Endothelial cell (in vitro differentiated cells): ENCODE measurements around the gene SENP6. TPM values are rescaled to one million over a fixed set of nuclear protein-coding genes. Genes with fewer than 3 reads are reported as not detected.
A peak's percentile ranks its signal among the peaks of the same experiment; 100 is the strongest.
"Not testable (repeated sequence)": the region's sequence is repeated elsewhere in the genome, so short reads cannot be mapped to it uniquely, and the experiment has no call there.

ENCODE experiments used
- DNase-seq: peaks from one replicate; pipeline ENCODE4 v3.0.0; 2021; ENCODE audit warnings: low spot score
- H3K27ac Mint-ChIP-seq: one replicate; pipeline ENCODE4 v1.8.0; 2021; ENCODE audit warnings: mixed read lengths, inconsistent platforms; ENCODE audit not compliant: unreplicated experiment
- H3K27me3 Mint-ChIP-seq: one replicate; pipeline ENCODE4 v1.8.0; 2021; ENCODE audit warnings: mild to moderate bottlenecking, moderate library complexity, mixed read lengths, inconsistent platforms; ENCODE audit not compliant: unreplicated experiment
- H3K36me3 Mint-ChIP-seq: one replicate; pipeline ENCODE4 v1.8.0; 2021; ENCODE audit warnings: mild to moderate bottlenecking, low read depth, mixed read lengths, inconsistent platforms; ENCODE audit not compliant: unreplicated experiment
- H3K4me1 Mint-ChIP-seq: one replicate; pipeline ENCODE4 v1.8.0; 2021; ENCODE audit warnings: mild to moderate bottlenecking, mixed read lengths, inconsistent platforms; ENCODE audit not compliant: unreplicated experiment
- H3K4me3 Mint-ChIP-seq: one replicate; pipeline ENCODE4 v1.8.0; 2021; ENCODE audit warnings: mild to moderate bottlenecking, mixed read lengths, inconsistent platforms; ENCODE audit not compliant: unreplicated experiment
- H3K9me3 Mint-ChIP-seq: one replicate; pipeline ENCODE4 v1.8.0; 2021; ENCODE audit warnings: mixed read lengths, inconsistent platforms; ENCODE audit not compliant: unreplicated experiment
- total RNA-seq: library from RNA; stranded (reverse); fragmentation: NEBNext Ultra II Directional; extraction: Animal tissue kit (Norgen Biotek cat#: 25700); gene quantifications from one replicate; pipeline ENCODE4 v1.2.1, GENCODE V29; 2021; ENCODE audit not compliant: unreplicated experiment
- TF ChIP-seq, protein P1 (sequence below): fragments of 200-600 bp; sonication (generic); IDR thresholded peaks from one replicate; pipeline ENCODE4 v1.5.0; 2021; ENCODE audit warnings: antibody characterized with exemption; ENCODE audit not compliant: unreplicated experiment

Gene SENP6
- total RNA-seq, 1 donor from 2014 or later, result 135 TPM

DNA sequence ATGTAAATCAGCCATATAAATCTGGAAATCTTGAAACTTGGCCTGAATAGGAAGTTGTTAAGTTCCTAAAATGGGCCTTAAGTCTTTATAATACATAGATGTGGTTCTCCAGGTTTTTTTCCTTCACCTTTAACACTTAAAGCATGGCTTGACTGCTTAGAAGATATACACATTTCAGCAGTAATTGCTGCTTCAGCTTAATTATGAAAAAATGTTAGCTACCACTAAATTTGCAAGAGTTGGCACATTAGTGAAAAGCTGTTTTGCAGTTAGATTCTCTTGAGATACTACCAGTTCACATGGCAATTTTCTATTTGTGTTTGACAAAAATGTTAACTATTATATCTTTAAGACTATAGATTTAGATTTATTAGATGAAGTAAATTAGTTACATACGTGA is 74.7 kb downstream of the SENP6 start:
- H3K4me3 Mint-ChIP-seq, result no peak overlapping the region
- peaks cover 3% of the 10 kb centered on the region for H3K27me3 Mint-ChIP-seq
- H3K4me1 Mint-ChIP-seq, result peaks cover 10% of the 10 kb centered on the region
- H3K9me3 Mint-ChIP-seq, result no peaks in the 10 kb centered on the region
- DNase-seq, result no peak
- no peak overlapping the region for H3K27ac Mint-ChIP-seq
- TF ChIP-seq, protein P1, sequence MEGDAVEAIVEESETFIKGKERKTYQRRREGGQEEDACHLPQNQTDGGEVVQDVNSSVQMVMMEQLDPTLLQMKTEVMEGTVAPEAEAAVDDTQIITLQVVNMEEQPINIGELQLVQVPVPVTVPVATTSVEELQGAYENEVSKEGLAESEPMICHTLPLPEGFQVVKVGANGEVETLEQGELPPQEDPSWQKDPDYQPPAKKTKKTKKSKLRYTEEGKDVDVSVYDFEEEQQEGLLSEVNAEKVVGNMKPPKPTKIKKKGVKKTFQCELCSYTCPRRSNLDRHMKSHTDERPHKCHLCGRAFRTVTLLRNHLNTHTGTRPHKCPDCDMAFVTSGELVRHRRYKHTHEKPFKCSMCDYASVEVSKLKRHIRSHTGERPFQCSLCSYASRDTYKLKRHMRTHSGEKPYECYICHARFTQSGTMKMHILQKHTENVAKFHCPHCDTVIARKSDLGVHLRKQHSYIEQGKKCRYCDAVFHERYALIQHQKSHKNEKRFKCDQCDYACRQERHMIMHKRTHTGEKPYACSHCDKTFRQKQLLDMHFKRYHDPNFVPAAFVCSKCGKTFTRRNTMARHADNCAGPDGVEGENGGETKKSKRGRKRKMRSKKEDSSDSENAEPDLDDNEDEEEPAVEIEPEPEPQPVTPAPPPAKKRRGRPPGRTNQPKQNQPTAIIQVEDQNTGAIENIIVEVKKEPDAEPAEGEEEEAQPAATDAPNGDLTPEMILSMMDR, result no peak
- peaks cover 40% of the 10 kb centered on the region for H3K36me3 Mint-ChIP-seq

DNA sequence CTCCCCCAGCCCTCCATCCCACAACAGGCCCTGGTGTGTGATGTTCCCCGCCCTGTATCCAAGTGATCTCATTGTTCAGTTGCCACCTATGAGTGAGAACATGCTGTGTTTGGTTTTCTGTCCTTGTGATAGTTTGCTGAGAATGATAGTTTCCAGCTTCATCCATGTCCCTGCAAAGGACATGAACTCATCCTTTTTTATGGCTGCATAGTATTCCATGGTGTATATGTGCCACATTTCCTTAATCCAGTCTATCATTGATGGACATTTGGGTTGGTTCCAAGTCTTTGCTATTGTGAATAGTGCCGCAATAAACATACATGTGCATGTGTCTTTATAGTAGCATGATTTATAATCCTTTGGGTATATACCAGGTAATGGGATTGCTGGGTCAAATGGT is 80.9 kb downstream of the SENP6 start:
- H3K9me3 Mint-ChIP-seq, H3K4me3 Mint-ChIP-seq, H3K27me3 Mint-ChIP-seq, DNase-seq, H3K27ac Mint-ChIP-seq: not testable (repeated sequence)
- Mint-ChIP-seq H3K36me3 (peaks cover 95% of the 10 kb centered on the region), H3K4me1 (peaks cover 29% of the 10 kb centered on the region)

DNA sequence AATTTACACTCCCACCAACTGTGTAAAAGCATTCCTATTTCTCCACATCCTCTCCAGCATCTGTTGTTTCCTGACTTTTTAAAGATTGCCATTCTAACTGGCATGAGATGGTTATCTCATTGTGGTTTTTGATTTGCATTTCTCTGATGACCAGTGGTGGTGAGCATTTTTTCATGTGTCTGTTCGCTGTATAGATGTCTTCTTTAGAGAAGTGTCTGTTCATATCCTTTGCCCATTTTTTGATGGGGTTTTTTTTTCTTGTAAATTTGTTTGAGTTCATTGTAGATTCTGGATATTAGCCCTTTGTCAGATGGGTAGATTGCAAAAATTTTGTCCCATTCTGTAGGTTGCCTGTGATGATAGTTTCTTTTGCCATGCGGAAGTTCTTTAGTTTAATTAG is 81.3 kb downstream of the SENP6 start:
- Mint-ChIP-seq H3K4me3 (peak overlapping the region; percentile 80), H3K4me1 (peaks cover 29% of the 10 kb centered on the region), H3K36me3 (peaks cover 92% of the 10 kb centered on the region)
- DNase-seq, H3K27me3 Mint-ChIP-seq, H3K9me3 Mint-ChIP-seq, H3K27ac Mint-ChIP-seq: not testable (repeated sequence)

DNA sequence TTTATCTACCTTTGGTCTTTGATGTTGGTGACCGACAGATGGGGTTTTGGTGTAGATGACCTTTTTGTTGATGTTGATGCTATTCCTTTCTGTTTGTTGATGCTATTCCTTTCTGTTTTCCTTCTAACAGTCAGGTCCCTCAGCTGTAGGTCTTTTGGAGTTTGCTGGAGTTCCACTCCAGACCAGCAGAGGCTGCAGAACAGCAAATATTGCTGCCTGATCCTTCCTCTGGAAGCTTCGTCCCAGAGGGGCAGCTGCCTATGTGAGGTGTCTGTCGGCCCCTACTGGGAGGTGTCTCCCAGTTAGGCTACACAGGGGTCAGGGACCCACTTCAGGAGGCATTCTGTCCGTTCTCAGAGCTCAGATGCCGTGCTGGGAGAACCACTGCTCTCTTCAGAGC is 85.9 kb downstream of the SENP6 start:
- not testable (repeated sequence) for DNase-seq, H3K27me3 Mint-ChIP-seq, H3K9me3 Mint-ChIP-seq, H3K27ac Mint-ChIP-seq, H3K4me3 Mint-ChIP-seq
- Mint-ChIP-seq H3K4me1 (peaks cover 18% of the 10 kb centered on the region), H3K36me3 (peaks cover 53% of the 10 kb centered on the region)
- TF ChIP-seq, protein P1, result peak; percentile 9

DNA sequence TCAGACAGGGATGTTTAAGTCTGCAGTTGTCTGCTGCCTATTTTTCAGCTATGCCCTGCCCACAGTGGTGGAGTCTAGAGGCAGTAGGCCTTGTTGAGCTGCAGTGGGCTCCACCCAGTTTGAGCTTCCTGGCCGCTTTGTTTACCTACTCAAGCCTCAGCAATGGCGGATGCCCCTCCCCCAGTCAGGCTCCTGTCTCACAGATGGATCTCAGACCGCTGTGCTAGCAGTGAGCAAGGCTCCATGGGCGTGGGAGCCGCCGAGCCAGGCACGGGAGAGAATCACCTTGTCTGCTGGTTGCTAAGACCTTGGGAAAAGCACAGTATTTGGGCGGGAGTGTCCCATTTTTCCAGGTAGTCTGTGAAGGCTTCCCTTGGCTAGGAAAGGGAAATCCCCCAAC is 86.3 kb downstream of the SENP6 start:
- H3K4me1 Mint-ChIP-seq, result peaks cover 18% of the 10 kb centered on the region
- not testable (repeated sequence) for H3K27me3 Mint-ChIP-seq, H3K9me3 Mint-ChIP-seq, DNase-seq, H3K27ac Mint-ChIP-seq, H3K4me3 Mint-ChIP-seq
- peaks cover 49% of the 10 kb centered on the region for H3K36me3 Mint-ChIP-seq

DNA sequence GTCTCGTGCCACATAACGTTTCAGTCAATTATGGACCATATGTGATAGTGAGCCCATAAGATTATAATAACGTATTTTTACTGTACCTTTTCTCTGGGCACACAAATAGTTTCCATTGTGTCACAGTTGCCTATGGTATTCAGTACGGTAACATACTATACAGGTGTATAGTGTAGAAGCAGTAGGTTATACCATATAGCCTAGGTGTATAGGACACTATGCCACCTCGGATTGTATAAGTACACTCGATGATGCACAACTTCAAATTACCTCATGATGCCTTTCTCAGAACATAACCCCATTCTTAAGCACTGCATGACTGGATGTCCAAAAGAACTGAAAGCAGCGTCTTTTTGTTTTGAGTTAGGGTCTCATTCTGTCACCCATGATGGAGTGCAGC is 87.9 kb downstream of the SENP6 start:
- Mint-ChIP-seq H3K4me3 (no peak overlapping the region), H3K36me3 (peaks cover 39% of the 10 kb centered on the region), H3K4me1 (peaks cover 18% of the 10 kb centered on the region), H3K27me3 (no peaks in the 10 kb centered on the region), H3K9me3 (no peaks in the 10 kb centered on the region), H3K27ac (no peak overlapping the region)
- TF ChIP-seq, protein P1, result no peak
- no peak for DNase-seq

DNA sequence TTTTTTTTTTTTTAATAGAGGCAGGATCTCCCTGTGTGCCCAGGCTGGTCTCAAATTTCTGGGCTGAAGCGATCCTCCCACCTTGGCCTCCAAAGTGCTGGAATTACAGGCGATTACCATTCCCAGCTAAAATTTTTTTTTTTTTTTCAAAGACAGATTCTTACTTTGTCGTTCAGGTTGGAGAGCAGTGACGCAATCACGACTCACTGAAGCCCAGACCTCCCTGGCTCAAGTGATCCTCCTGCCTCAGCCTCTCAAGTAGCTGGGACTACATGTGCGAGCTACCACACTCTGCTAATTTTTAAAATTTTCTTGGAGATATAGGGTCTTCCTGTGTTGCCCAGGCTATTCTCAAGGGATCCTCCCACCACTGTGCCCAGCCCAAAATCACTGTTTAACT is 89.3 kb downstream of the SENP6 start:
- H3K27me3 Mint-ChIP-seq, result no peaks in the 10 kb centered on the region
- TF ChIP-seq, protein P1, result no peak
- no peak overlapping the region for H3K27ac Mint-ChIP-seq
- peaks cover 29% of the 10 kb centered on the region for H3K36me3 Mint-ChIP-seq
- no peaks in the 10 kb centered on the region for H3K9me3 Mint-ChIP-seq
- no peak for DNase-seq
- H3K4me3 Mint-ChIP-seq, result no peak overlapping the region
- H3K4me1 Mint-ChIP-seq, result peaks cover 13% of the 10 kb centered on the region
